Epidermal melanocyte (primary cell): ENCODE results near the gene PRSS21.

Experiments used
- DNase-seq: peaks from one replicate; pipeline ENCODE4 v3.0.0; 2011; ENCODE audit warnings: low spot score; ENCODE audit not compliant: insufficient read length

Gene PRSS21, protein sequence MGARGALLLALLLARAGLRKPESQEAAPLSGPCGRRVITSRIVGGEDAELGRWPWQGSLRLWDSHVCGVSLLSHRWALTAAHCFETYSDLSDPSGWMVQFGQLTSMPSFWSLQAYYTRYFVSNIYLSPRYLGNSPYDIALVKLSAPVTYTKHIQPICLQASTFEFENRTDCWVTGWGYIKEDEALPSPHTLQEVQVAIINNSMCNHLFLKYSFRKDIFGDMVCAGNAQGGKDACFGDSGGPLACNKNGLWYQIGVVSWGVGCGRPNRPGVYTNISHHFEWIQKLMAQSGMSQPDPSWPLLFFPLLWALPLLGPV

DNA sequence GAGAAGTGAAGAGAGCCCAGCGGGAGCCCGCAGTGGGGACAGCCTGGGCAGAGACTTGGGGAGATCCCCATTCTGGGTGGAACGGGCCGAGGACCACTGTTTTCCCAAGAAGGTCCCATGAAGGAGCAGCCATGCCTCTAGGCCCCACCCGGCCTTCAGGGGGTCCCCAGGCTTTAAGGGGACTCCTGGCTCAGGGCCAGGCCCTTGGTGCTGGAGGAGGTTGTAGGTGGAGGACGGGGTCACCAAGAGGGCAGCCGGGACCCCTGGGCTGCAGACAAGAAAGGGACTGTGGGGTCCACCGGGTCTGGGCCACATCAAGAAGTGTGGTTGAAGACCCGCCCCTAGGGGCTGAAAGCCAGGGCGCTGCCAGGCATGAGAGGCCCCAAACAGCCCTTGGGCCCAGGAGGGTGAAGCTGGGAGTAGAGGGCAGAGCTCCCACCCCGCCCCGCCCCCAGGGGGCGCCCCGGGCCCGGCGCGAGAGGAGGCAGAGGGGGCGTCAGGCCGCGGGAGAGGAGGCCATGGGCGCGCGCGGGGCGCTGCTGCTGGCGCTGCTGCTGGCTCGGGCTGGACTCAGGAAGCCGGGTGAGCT, at the start of gene PRSS21:
TSS of gene PRSS21 (plus strand) at position 487 of the 589 bp plus-strand sequence. CDS start at position 519, 32 bp downstream.
- DNase-seq: no peak

DNA sequence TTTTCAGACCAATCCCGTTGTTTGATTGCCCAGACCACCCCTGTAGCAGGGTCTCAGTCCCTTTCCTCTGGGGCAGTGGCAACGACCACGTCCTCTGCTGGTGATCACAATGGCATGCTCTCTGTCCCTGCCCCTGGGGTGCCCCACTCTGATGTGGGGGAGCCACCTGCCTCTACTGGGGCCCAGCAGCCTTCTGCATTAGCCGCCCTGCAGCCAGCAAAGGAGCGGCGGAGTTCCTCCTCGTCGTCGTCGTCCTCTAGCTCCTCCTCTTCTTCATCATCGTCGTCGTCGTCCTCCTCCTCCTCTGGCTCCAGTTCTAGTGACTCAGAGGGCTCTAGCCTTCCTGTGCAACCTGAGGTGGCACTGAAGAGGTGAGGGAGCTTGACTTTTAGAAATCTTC, 49.1 kb upstream of the PRSS21 start:
- no peak for DNase-seq

DNA sequence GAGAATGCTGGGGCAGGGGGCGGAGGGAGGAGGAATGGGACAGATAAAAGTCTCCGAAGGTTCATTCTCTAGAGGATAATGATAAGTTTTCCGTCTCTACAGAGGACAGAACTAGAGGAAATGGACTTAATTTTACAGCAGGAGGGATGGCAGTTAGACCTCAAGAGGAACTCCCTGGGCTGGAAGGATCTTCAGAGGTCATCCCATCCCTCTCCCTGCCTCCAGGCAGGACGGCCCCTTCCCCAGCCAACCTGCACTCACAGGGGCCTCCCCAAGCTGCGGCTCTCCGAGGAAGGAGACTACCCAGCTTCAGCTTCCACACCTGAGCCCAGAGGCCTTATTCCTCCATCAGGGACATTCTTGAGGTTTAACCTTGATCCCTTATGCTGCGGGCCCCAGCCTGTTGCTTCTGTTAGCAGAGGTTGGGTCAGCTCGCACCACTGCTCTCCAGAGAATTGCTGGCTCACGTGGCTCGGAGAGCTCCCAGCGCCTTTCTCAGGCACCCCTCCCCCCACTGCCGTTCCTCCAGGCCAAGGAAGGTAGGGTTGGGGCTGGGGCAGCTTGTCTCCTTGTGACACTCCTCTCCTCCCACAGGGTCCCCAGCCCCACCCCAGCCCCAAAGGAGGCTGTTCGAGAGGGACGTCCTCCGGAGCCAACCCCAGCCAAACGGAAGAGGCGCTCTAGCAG, 48.5 kb upstream of the PRSS21 start:
- no peak for DNase-seq

DNA sequence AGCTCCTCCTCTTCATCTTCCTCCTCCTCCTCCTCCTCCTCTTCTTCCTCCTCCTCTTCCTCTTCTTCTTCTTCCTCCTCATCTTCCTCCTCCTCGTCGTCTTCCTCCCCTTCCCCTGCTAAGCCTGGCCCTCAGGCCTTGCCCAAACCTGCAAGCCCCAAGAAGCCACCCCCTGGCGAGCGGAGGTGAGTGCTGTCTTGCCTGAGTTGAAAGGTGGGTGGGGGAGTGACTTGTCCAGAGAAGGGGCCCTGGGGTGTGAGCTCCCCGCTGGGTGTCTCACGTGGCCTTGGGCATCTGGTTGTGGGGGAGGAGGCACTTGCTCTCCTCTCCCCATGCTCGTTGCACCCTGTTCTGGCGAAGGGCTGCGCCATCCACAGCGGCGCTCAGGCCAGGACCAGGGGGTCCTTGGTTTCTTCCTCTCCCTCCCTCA, 47.9 kb upstream of the PRSS21 start:
- no peak for DNase-seq

DNA sequence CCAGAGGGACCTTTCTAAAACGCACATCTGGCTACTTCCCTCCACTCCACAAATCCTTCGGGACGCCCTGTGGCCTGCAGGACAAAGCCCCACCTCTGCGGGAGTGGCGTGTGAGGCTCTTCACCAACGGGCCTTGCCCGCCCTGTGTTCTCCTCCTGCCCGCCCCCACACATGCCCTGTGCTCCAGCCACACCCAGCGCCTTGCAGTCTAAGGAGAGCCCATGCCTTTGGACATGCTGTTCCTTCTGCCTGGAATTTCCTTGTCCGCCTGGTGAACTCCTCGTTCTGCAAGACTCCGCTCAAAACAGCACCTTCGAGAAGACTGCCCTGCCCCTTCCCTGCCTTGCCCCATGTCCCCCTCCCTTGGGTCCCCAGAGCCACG, 47.4 kb upstream of the PRSS21 start:
- DNase-seq: no peak

DNA sequence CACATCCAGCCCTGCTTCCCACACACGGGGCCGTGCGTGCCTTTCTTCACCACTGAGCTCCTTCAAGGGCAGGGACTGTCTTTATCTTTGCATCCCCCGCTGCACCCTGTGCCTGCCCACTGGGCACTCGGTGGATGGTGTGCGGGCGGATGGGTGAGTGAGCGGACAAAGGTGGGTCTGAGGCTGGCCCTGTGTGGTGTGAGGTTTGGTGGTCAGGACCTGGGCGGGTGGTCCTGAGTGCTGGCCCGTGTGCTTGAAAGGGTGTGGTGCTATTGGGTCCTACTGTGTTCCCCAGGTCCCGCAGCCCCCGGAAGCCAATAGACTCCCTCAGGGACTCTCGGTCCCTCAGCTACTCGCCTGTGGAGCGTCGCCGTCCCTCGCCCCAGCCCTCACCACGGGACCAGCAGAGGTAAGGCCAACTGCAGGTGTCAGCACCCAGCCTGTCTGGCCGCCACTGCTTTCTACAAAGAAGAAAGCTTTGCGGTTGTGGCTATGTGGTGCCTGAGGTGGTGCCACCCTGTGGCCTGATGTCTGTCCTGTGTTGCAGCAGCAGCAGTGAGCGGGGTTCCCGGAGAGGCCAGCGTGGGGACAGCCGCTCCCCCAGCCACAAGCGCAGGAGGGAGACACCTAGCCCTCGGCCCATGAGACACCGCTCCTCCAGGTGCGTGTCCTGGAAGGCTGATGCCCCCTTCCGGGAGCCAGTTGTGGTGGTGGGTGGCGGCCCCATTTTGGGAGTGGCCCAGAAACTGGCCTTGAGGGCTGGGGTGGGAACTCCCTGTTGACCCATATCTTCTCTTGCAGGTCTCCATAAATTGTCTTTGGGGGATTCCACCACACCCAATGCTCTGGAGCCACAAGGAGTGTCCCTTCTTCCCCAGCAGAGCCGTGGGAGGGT, 46.7 kb upstream of the PRSS21 start:
- DNase-seq: no peak

DNA sequence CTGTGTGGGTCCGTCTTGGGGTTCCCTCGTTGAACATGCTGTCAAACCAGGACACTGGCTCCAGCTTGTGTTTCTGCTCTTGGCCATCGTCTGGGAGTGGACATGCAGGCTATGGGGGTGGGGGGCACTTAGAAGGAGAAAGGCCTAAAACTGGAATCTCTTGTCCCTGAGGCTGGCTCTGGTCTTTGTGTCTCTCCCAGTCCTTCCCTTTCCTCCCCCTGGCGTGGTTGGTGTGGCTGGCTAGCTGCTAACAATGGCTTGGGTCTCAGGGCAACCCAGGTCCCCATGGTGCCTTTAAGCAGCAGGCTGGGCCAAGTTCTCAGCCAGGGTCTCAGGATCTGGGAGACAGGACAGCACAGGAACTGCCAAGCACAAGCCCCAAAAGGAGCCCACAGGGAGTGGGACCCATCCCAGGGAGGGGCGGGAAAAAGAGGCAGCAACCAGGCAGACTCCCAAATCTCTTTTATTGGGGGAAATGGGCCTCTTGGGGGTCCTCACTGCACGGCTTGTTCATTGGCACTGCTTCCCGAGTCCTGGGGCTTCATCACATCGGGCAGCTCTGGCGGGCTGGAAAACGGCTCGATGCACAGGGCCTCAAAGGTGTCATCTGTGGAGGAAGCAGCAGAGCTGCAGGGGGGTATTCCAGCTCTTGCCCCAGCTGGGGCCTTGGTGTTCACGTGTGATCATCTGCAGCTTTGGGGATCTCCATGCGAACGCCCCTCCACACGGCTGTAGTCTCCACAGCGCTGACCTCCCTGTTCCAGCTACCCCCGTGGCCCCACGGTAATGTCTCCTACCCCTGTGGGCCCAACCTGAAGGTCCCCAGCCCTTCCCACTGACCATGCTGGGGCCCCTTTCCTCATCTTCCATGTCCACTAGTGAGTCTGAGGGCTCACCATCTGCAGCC, 45.3 kb upstream of the PRSS21 start:
- DNase-seq: no peak

DNA sequence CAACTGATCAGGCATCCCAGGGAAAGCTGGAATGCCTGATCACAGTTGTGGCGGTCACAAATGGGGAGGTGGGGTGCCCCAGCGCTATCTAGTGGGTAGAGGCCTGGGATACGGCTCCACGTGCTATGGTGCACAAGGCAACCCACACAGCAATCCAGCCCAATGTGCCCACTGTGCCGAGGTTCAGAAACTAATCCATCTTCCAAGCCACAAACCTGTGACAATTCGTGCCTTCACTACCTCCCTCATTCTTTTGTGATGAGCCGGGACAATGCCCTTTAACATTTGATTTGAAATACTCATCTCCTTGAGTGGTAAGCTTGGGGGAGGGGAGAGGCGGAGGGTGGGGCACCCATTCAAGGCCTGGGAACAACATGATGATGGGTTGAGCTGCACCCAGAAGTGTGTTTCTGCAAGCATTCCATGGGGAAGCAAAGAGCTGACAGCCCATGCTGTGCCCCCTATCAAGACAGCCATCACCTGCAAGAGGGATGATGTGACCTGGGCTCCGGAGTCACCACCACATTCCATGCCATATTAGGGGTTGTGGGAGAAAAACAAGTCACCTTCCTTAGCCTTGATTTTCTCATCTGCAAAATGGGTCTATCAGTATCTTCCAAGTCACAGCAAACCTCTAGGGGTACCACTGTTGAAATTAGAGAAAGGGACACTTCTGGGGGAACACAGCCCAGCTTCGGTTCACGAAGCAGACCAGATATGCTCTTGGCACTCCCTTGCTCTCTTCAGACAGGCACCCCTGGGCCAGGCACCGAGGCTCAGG, 43.7 kb upstream of the PRSS21 start:
- DNase-seq: no peak

DNA sequence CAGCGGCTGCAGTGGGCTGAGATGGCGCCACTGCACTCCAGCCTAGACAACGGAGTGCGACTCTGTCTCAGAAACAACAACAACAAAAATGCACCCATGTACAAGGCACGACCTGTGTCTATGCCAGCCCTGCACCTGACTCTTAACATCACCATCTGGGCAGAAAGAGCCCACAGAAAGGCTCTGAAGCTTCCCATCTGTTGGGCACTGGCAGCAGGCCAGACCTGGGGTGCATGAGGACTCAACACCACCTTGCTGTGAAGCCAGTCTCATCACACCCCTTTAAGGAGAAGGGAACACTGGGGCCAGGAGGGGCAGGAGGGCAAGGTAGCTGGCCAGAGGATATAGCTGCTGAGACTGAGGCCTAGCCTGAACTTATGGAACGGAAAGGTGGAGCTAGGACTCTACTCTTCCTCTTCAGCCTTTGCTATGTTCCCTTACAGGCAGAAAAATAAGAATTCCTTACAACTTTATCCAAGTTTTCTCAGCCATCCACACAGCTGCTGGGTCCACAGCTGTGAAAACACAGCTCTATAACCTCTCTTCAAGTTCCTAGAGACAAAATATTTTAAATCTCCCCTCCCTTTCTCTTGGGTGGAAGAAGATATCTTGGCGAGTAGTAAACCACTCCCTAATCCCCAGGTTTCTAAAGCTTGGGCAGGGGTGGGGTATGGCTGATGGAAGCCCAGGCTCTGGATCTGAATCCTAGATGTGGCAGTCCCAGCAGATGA, 42.7 kb upstream of the PRSS21 start:
- DNase-seq: no peak

DNA sequence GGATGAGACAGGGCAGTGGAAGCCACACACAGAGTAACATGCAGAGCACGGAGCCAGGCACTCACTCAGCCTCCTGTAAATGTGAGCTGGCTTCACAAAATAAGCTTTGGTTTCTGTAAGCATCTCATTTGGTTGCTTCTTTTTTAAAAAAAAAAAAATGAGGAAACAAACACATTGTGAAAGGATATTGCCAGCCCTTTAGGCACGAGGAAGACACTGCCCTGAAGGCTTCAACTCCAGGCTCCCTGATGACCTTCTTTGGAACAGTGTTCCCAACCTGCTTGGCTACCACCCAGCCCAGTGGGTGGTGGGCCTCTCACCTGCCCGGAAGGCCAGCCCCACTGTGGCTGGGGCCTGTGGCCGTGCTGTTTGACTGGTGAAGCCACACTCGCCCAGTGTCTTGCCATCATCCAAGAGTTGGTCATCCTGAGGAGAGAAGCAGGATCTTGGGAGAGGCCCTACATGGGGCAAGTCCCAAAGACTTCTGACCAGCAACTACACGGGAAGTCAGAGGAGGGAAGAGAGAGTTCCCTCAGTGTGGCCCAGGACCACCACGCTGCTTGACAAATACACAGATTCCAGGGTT, 41.8 kb upstream of the PRSS21 start:
- no peak for DNase-seq

DNA sequence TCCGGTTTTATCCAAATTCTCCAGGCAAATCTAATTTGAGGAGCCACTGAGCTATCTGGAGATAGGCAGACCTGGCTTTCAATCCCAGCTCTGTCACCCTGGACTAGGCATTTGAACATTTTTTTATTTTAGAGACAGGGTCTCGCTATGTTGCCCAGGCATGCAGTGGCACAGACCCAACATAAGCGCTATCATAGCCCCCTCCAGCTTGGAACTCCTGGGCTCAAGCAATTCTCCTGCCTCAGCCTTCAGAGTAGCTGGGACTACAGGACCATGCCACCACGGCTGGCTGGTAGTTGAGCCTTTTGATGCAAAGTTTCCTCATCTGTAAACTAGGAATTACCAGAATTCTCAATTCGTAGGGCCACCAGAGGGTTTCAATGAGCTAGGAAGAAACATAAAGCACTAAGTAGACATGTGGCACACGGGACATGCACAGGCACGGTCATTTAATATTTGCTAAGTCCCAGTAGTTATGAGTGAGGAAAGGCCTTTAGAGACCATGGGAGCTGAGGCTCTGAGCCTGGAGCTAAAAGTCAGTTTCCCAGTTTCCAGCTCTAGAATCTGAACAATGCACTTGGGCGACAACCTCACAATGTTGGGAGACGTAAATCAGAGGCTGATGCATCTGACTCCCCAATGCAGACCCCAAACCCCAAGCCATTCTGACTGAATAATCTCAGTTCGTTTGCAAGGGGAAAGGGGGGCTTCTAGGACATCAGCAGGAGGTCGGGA, 41.1 kb upstream of the PRSS21 start:
- DNase-seq: no peak

DNA sequence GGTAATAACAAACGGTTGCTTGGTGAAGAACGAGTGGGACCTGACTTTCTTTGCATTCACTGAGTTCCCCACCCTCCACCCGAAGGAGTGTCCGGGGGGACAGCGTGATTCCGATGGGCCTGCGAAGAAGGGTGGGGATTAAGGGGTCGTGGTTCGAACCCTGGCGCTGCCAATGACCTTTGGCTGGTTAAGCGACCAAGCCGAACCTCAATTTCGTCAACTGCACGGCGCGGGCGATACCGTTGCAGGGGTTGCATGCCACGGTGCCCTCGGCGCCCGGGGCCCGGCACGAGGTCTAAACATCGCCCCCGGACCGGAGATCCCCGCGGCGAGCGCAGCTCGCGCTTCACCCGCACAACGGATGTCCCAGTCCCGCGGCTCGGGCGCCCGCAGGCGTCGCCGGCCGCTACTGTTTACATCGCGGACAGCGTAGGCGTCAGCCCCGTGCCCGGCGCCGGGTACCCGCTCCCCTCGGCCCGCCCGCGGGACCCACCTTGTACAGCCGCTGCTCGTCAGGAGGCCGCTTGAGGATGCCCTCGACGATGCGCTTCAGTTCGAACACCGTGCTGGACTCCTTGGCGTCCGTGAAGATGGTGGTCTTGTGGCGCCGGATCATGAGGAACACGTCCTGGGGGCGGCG, 40.4 kb upstream of the PRSS21 start:
- no peak for DNase-seq

DNA sequence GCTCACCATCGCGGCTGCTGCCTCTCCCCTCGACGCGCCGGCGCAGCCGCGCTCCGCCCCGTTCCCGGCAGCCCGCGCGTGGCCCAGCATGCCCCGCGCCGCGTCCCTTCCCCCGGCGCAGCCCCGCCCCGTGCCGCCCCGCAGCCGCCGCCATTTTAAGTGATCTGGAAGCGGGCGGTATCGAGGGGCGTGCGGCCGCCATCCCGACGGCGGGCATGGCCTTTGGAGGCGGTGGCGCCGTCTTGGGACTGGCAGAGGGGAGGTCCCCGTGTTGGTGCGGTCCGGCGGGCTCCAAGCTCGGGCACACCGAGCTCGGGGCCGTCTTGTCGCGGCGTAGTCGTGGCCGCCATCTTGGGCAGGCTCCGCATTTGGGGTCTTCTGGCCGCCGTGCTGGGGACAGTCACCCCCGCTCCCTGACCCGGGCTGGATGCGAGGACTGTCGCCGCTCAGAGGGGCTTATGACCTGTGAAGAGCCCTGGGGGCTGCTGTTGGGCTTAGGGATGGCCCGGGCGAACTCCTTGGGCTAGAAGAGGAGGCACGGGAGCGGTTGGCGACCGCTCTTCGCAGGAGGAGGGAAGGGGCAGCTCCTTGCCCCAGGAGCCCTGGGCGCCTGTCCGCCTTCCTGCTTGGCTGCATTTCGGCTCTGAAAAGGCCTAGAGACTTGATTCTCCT, 39.7 kb upstream of the PRSS21 start, which contains the start of gene ELOB:
TSS of gene ELOB (minus strand) at position 50 of the 672 bp plus-strand sequence. CDS start at position 9, 41 bp downstream.
- DNase-seq: peak; percentile 90

DNA sequence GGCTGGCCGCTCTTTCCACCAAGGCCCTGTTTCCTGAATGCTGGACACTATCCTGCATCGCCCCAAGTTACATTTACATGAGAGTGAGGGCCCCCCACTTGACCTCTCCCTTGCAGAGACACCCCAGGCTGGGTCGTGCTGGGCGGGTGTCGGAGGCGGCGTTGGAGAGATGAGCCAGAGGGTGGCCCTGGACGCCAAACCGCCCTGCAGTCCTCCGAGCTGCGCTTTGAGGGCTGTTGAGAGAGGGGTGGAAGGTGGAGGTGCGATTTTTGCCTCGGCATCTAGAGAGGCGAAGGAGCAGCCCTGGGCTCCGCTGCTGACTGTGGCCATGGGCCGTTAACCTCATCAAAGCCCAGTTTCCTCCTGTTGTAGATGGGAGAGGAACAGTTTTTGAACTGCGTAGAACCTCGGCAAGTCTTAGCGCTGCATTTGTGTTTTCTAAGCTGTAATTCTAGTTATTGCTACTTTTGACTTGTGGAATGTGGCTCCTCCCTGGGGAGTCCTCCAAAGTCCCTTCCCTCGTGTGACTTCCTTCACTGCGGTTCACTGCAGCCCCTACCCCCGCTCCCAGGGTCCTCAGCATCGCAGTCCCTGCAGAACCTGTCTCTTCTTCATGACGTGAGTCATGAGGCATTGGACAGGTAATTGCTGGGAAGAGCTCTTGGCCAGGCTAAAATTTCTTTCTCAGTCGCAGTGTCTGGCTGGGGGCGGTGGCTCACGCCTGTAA, 39.0 kb upstream of the PRSS21 start:
- DNase-seq: no peak

DNA sequence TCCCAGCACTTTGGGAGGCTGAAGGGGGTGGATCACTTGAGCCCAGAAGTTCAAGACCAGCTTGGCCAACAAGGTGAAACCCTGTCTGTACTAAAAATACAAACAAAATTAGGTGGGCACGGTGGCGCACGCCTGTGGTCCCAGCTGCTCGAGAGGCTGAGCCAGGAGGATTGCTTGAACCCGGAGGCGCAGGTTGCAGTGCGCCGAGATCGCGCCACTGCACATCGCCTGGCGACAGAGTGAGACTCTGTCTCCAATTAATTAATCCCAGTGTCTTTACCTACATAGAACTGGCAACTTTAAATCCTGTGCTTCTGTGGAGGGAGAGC, 38.4 kb upstream of the PRSS21 start:
- no peak for DNase-seq

DNA sequence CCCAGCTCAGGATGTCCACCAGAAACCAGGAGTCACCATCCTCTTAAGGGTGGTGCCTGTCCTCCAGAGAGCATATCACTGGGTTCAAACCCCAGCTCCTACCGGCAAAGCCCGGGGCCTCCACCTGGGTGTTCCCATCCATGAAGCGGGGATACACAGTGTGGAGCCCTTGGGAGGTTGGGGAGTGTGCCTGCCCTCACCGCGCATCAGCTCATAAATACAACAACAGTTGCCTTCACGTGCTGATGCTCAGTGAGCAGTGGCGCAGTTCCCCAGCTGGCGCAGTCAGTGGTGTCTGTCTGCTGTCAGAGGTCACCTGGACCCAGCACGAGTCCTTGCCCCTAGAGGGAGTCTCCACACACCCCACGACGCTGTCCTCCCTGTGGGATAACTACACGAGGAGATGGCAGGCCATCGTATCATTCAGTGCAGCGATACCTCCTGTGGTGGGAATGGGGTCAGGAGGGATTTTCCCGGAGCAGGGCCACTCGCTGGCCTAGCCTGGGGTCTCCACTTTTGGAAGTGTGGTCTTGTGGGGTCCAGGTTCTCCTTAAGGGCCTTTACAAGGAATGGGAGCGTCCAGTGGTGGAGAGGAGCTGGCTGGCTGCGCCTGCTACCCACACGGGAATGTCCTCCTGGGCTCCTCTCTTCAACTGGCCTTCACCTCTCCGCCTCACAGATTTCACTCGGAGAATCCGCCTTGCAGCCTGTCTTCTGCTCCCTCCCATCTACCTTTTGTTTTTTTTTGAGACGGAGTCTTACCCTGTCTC, 37.7 kb upstream of the PRSS21 start:
- DNase-seq: no peak
